Keratinocyte (primary cell): Measurements from ENCODE around the gene TPI1. TPM values are rescaled to one million over a fixed set of nuclear protein-coding genes. Genes with fewer than 3 reads are reported as not detected.

Experiments used
- DNase-seq: peaks from one replicate; pipeline ENCODE4 v3.0.0-alpha.2; 2011; ENCODE audit warnings: low read depth, missing footprints, low spot score
- FAIRE-seq: peaks from 2 replicates; lab custom pipeline; 2011; peaks lifted over from hg19 to GRCh38; lab: Jason Lieb, UNC
- H2AFZ ChIP-seq: 2 replicates; pipeline ENCODE4 v1.6.0; 2012; ENCODE audit warnings: low read length, control low read depth, inconsistent platforms; ENCODE audit not compliant: control insufficient read depth
- H3K27ac ChIP-seq: 2 replicates; pipeline ENCODE4 v1.5.1; 2011; ENCODE audit warnings: low read length; ENCODE audit not compliant: control insufficient read depth, insufficient read depth
- H3K27me3 ChIP-seq: 3 replicates; pipeline ENCODE4 v1.6.0; 2011; ENCODE audit warnings: low read length; ENCODE audit not compliant: control insufficient read depth, insufficient read depth; ENCODE audit errors: extremely low read depth
- H3K36me3 ChIP-seq, 2 experiments: 2 replicates in 1 of 2; 3 replicates in 1 of 2; pipeline ENCODE4 v1.5.1; 2011; ENCODE audit warnings: low read length in 2 of 2, mild to moderate bottlenecking in 1 of 2; ENCODE audit not compliant: control insufficient read depth in 2 of 2, insufficient read depth in 2 of 2; ENCODE audit errors: extremely low read depth in 1 of 2
- H3K4me1 ChIP-seq: 3 replicates; pipeline ENCODE4 v1.5.1; 2011; ENCODE audit warnings: low read length; ENCODE audit not compliant: control insufficient read depth, insufficient read depth; ENCODE audit errors: extremely low read depth
- H3K4me2 ChIP-seq: 3 replicates; pipeline ENCODE4 v1.6.0; 2011; ENCODE audit warnings: low read depth, low read length; ENCODE audit not compliant: control insufficient read depth, insufficient read depth; ENCODE audit errors: extremely low read depth
- H3K4me3 ChIP-seq, 3 experiments: fragments of 200-600 bp in 1 of 3; sonication (generic) in 1 of 3; 2 replicates in 2 of 3; 3 replicates in 1 of 3; pipeline ENCODE4 v1.5.1; 2011 to 2016; ENCODE audit warnings: low read length in 3 of 3, mild to moderate bottlenecking in 3 of 3, control low read depth in 2 of 3, inconsistent platforms in 1 of 3, low read depth in 1 of 3, mixed read lengths in 1 of 3, mixed run types in 1 of 3, moderate library complexity in 1 of 3; ENCODE audit not compliant: control insufficient read depth in 2 of 3, insufficient read depth in 2 of 3; ENCODE audit errors: extremely low read depth in 1 of 3
- H3K79me2 ChIP-seq: 2 replicates; pipeline ENCODE4 v1.6.0; 2012; ENCODE audit warnings: low read length; ENCODE audit not compliant: control insufficient read depth, insufficient read depth
- H3K9ac ChIP-seq: 3 replicates; pipeline ENCODE4 v1.6.0; 2011; ENCODE audit warnings: low read length; ENCODE audit not compliant: control insufficient read depth, insufficient read depth; ENCODE audit errors: extremely low read depth
- H3K9me1 ChIP-seq: 3 replicates; pipeline ENCODE4 v1.6.0; 2011; ENCODE audit warnings: low read length; ENCODE audit not compliant: control insufficient read depth, insufficient read depth; ENCODE audit errors: extremely low read depth
- H3K9me3 ChIP-seq: 2 replicates; pipeline ENCODE4 v1.5.1; 2012; ENCODE audit warnings: low read depth, low read length; ENCODE audit not compliant: control insufficient read depth
- H4K20me1 ChIP-seq: 3 replicates; pipeline ENCODE4 v1.6.0; 2011; ENCODE audit warnings: low read length; ENCODE audit not compliant: control insufficient read depth, insufficient read depth; ENCODE audit errors: extremely low read depth
- EZH2 ChIP-seq: IDR thresholded peaks from one replicate; pipeline ENCODE4 v1.6.1; 2012; ENCODE audit warnings: inconsistent platforms, mild to moderate bottlenecking, low read length, moderate library complexity
- dilution Hi-C: fragments of 300-500 bp; cut with MboI; formaldehyde crosslinking; loops from one replicate; pipeline ENCODE4 v1.7.0; 2020; ENCODE audit warnings: low sequenced_read_pairs; ENCODE audit not compliant: extremely low pct_ligation_motif_present
- polyA plus RNA-seq, 5 experiments: library from polyadenylated mRNA; depleted of rRNA in 3 of 5; stranded (reverse) in 3 of 5; stranded (forward) in 1 of 5; unstranded in 1 of 5; fragments of >200 nt; gene quantifications; 1 replicate in 1 of 5; 2 replicates in 3 of 5; 3 replicates in 1 of 5; pipeline versions ENCODE4 v1.2.1 to v1.2.3, GENCODE V29; 2011 to 2012; ENCODE audit warnings: missing spikeins in 2 of 5, low read depth in 1 of 5, low replicate concordance in 1 of 5
- TF ChIP-seq, protein P1 (sequence below), 3 experiments: IDR thresholded peaks in 1 of 3; conservative IDR thresholded peaks in 1 of 3; optimal IDR thresholded peaks in 1 of 3; 2 replicates in 2 of 3; 3 replicates in 1 of 3; pipeline versions ENCODE3 to v1.5.1; 2011; ENCODE audit warnings: low read length in 3 of 3, mild to moderate bottlenecking in 3 of 3, moderate library complexity in 2 of 3, control low read depth in 1 of 3, inconsistent platforms in 1 of 3; ENCODE audit not compliant: insufficient read depth in 2 of 3; ENCODE audit errors: extremely low read depth in 1 of 3

The TPI1 gene
- polyA plus RNA-seq, 1 donor (not counting 4 experiments of a cell fraction or from before 2014, with no cell fraction given), result 1,551 TPM

DNA sequence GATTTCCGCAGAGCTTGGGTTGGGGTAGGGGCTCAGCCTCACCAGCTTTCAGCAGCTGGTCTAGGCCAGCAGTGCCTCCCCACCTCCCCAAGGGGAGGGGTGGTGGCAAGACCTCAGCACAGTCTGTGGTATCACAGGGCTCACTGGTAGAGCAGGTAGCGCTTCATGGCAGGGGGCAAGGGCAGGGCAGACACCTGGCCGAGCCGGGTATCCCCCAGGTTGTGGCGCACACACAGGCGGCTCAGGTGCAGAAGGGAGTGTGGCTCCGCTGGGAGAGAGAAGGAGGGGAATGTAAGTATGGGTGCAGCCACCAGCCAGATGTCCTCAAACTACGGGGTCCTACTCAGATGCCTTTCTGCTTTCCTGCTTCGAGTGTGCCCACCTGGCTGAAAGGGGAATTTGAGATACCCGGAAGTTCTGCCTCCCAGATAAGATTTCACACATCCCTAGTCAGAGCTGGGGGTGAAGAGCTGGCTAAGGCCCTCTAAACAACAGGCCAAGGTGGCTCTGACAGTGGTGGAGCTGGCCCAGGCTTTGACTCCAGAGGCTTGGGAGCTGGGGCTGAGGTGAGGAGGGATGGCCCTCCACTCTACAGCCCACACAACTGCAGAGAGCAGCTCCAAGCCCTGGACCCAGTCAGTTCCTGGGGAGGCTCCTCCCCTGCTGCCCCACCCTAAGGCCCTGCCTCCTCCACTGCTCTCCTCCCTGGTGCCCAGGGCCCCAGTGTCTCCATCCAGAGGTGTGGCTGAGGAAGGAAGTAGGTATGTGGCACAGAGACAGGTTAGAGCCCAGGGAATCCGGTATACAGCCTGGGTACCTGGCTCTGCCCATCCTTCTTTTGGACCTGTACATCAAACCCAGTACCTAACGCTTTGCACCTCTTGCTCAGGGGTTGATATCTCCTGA is 4.0 kb downstream of the TPI1 start:
- Histone ChIP-seq H2AFZ (no peak overlapping the region), H3K4me3 (peak overlapping the region; percentile 76 to 92 (median 80)), H3K79me2 (peaks cover 44% of the 10 kb centered on the region), H3K4me1 (peaks cover 45% of the 10 kb centered on the region), H4K20me1 (peaks cover 25% of the 10 kb centered on the region), H3K4me2 (peak overlapping the region; percentile 98), H3K9me1 (no peaks in the 10 kb centered on the region), H3K27me3 (no peaks in the 10 kb centered on the region), H3K9me3 (no peaks in the 10 kb centered on the region), H3K27ac (peak overlapping the region; percentile 26), H3K36me3 (peaks cover 14 to 20% of the 10 kb centered on the region in 2 experiments), H3K9ac (no peak overlapping the region)
- DNase-seq (no peak), FAIRE-seq (no peak)
- no peak for TF ChIP-seq EZH2
- TF ChIP-seq, protein P1, sequence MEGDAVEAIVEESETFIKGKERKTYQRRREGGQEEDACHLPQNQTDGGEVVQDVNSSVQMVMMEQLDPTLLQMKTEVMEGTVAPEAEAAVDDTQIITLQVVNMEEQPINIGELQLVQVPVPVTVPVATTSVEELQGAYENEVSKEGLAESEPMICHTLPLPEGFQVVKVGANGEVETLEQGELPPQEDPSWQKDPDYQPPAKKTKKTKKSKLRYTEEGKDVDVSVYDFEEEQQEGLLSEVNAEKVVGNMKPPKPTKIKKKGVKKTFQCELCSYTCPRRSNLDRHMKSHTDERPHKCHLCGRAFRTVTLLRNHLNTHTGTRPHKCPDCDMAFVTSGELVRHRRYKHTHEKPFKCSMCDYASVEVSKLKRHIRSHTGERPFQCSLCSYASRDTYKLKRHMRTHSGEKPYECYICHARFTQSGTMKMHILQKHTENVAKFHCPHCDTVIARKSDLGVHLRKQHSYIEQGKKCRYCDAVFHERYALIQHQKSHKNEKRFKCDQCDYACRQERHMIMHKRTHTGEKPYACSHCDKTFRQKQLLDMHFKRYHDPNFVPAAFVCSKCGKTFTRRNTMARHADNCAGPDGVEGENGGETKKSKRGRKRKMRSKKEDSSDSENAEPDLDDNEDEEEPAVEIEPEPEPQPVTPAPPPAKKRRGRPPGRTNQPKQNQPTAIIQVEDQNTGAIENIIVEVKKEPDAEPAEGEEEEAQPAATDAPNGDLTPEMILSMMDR (optimal IDR thresholded peaks at IDR 0.05 in 1 of 3, IDR thresholded peaks at IDR 0.05 in 1 of 3, conservative IDR thresholded peaks at IDR 0.05 in 1 of 3; ENCODE audit: extremely low read depth in 1 of 3, insufficient read depth in 2 of 3, low read length in 3 of 3), result no peak
- dilution Hi-C loops, result no loop called here

DNA sequence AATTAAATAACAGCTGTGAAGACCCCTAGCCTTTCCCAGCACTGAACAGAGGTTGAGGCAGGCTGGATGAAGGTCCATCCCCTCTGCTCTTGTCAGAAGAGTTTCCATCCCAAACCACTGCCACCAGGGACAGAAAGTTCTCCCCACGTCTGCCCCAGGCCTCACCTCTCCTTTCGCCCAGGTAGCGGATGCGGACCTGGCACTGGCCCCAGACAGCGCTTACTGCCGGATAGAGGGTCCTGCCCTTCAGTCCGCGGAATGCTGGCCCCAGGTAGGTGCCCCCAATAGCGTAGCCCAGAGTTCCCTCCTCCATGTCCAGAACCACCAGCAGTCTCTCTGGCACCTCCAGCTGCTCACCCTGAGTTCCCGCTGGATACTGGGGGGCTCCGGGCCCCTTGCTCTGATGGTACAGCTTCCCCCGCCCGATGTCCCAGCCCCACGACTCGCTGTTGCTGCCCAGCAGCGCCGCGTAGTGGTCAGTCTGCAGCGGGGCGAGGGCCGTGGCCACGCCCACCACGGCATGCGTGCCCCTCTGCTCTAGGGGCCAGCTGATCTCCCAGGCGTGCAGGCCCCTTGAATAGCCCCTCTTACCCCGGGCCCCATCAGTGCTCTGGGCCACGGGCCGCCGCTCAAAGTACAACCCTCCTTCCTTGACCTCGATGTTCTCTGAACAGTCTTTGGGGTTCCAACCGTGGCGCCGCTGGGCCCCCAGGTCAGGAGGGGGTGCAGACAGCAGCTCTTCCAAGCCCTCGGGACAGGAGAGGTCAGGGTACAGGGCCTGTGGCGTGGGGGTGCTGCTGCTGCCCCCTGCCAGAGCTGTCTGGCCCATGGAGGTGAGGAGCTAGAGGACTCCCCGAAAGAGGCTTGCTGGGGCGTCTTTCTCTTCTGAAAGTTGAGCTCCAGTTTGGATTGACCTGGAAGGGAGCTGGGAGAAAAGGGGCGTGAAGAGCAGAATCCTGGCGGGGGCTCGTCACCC is 5.0 kb downstream of the TPI1 start:
- H3K4me1 ChIP-seq, result peaks cover 37% of the 10 kb centered on the region
- peak overlapping the region; percentile 76 to 92 (median 80) for H3K4me3 ChIP-seq
- FAIRE-seq, result no peak
- H3K4me2 ChIP-seq, result peak overlapping the region; percentile 98
- H2AFZ ChIP-seq, result peak overlapping the region; percentile 56
- H3K9me3 ChIP-seq, result no peaks in the 10 kb centered on the region
- dilution Hi-C loops, result no loop called here
- no peak for DNase-seq
- no peaks in the 10 kb centered on the region for H3K27me3 ChIP-seq
- H3K36me3 ChIP-seq, result peaks cover 14 to 20% of the 10 kb centered on the region in 2 experiments
- peak overlapping the region; percentile 63 for H3K27ac ChIP-seq
- H3K79me2 ChIP-seq, result peaks cover 43% of the 10 kb centered on the region
- peaks cover 25% of the 10 kb centered on the region for H4K20me1 ChIP-seq
- TF ChIP-seq EZH2, result no peak
- TF ChIP-seq, protein P1 (optimal IDR thresholded peaks at IDR 0.05 in 1 of 3, IDR thresholded peaks at IDR 0.05 in 1 of 3, conservative IDR thresholded peaks at IDR 0.05 in 1 of 3; ENCODE audit: extremely low read depth in 1 of 3, insufficient read depth in 2 of 3, low read length in 3 of 3), result peak; percentile 81 to 99 (median 99)
- peak overlapping the region; percentile 90 for H3K9ac ChIP-seq
- H3K9me1 ChIP-seq, result no peaks in the 10 kb centered on the region
